ENCODE measurements around the gene FXYD1.

FXYD1 gene

GRCh38 chr19:35107545-35107944, 31.1 kb upstream of the FXYD1 start:
- DNase-seq (ENCODE audit: low spot score), result no peak

DNA sequence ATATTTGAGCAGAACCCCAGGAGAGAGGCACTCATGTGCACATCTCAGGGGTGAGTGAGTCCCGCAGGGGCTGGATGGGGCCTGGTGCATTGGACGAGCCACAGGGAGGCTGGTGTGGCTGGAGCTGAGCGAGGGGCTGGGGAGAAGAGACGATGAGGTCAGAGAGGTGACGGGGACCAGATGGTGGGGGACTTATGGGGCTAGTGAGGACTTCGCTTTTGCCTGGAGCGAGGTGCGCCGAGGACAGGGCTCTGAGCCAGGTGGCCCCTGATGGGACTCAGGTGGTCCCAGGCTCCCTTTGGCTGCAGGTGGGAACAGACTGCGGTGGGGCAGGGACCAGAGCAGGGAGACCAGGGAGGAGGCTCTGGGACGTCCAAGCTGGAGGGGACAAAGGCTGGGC, 29.9 kb upstream of the FXYD1 start:
- no peak for DNase-seq (ENCODE audit: low spot score)

GRCh38 chr19:35109395-35110112, 29.1 kb upstream of the FXYD1 start:
- DNase-seq (ENCODE audit: low spot score), result no peak

DNA sequence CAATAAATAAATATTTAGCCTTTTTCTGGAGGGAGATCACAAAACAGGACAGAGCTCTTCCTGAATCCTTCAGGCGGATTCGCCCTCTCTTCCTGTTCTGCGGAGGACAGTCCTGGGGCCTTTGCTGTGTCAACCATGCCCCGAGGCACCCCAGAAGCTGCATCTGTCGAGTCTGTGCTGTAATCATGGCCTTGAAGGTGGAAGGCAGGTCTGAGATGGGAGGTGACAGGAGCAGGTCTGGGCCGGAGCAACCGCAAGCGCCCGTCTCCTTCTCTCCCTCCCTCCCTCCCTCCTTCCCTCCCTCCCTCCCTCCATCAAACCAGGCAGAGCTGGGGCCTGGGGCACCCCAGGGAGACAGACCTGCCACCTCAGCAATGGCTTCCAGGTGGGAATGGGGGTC, 27.6 kb upstream of the FXYD1 start:
- DNase-seq (ENCODE audit: low spot score), result no peak

- no peak for DNase-seq (ENCODE audit: low spot score)
These were observed 25.5 kb upstream of the FXYD1 start for GRCh38 chr19:35112995-35113688.

DNA sequence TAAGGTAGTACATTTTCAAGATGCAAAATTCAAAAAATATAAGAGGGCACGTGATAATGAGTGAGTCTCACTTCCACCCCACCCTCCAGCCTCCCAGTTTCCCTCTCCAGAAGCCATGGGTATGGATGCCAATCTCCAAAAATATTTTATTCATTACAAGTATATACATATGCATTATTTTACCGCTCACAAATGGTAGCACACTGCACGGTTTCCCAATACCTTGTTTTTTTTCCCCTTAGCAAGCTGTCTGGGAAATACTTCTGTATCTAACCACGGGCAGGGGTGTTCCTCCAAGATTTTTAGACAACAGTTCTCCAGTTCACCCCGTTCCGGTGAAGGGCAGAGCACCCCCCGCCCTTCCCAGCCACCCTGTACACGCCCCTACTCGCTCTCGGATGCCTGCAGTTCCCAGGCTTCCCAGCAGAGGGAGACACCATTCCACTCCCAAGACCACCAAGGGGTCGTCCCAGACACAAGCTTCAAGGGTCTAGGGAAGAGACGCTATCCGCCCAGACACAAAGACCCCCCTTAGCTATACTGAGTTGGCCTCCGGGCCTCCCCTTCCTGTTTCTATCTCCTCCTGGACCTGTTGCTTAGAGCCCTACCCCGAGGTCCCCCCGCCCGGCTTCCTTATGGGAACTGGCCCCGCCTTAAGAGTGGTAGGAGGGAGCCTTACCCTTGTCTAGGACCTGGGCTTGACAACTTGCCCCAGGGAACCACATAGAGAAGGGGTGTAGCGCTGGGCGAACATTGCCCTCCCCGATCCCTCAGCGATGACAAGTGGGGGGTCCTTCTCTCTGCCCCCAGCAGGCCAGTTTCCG, 24.1 kb upstream of the FXYD1 start:
- peak; percentile 92 for DNase-seq (ENCODE audit: low spot score)

DNA sequence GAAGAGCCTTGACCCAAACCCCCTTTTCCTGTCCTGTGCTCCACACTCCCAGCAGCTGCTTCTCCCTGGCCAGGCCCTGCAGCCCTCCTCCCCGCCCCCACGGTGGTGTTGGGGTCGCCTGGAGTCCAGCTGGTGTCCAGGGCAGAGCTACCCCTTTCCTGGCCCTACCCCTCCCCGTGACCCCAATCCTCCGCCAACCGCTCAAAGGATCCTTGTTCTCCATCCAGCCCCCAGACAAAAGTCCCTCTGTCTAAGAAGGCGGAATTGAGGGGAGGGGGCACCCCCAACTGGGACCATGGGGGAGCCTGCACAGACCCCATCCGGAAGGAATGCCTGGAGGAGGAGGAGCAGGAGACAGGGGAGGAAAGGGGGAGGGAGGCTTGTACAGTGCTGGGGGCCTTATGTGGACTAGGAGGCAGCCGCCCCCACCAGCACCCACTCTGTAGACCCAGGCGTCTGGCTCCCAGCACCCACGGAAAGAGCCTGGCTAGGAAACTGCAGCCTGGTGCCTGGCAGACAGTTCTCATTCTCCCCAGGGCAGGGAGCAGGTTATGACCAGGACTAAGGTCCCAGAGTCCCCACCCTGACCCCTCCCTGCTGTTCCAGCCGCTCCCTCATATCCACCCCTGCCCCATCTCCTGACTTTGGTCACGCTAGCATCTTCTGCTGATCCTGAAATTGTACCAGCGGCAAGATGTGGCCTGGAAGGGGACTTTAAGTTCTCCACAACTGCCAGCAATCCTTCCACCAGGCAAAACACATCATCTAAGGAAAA, 23.3 kb upstream of the FXYD1 start, which contains the start of gene FXYD3:
FXYD3 (plus strand) TSS at position 647 of the 775 bp plus-strand sequence. CDS start 3,554 bp downstream, outside the sequence.
- DNase-seq (ENCODE audit: low spot score), result no peak

- DNase-seq (ENCODE audit: low spot score), result no peak
These were observed 22.4 kb upstream of the FXYD1 start for GRCh38 chr19:35116072-35116801.

GRCh38 chr19:35117116-35117515, 21.5 kb upstream of the FXYD1 start:
- DNase-seq (ENCODE audit: low spot score), result no peak

DNA sequence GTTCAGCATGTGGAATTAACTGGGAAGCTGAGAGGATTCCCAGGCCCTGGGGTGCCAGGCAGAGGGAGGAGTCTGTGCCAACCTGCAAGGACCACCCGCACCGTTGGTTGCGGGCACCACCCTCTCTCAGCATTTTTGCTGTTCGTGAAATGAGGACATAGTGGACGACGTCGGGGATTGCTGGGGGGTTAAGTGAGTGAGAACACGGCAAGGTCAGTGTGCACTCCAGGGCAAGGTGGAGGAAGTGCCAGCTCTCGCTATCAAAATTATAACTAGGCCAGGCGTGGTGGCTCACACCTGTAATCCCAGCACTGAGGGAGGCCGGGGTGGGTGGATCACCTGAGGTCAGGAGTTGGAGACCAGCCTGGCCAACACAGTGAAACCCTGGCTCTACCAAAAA, 20.8 kb upstream of the FXYD1 start:
- DNase-seq (ENCODE audit: low spot score), result no peak

GRCh38 chr19:35118268-35119020, 20.2 kb upstream of the FXYD1 start:
- no peak for DNase-seq (ENCODE audit: low spot score)

DNA sequence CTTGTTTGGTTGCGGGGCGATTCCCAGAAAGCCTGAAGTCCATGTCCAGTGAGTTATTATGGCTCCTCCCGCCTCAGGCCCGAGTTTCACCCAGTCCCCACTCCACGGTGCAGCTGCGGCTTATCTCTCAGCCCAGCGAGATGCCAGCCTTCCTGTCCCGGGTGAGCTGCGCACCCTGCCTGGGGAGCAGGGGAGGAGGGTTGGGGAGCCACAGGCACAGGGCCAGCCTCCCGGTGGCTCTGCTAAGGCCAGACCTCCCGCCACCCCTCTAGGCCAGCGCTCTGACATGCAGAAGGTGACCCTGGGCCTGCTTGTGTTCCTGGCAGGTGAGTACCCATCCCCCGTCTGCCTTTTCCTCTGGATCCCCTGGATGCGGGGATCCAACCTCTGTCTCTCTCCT, 19.5 kb upstream of the FXYD1 start:
- no peak for DNase-seq (ENCODE audit: low spot score)

GRCh38 chr19:35119578-35120155, 19.0 kb upstream of the FXYD1 start:
- no peak for DNase-seq (ENCODE audit: low spot score)

GRCh38 chr19:35120492-35120891, 18.1 kb upstream of the FXYD1 start:
- no peak for DNase-seq (ENCODE audit: low spot score)

DNA sequence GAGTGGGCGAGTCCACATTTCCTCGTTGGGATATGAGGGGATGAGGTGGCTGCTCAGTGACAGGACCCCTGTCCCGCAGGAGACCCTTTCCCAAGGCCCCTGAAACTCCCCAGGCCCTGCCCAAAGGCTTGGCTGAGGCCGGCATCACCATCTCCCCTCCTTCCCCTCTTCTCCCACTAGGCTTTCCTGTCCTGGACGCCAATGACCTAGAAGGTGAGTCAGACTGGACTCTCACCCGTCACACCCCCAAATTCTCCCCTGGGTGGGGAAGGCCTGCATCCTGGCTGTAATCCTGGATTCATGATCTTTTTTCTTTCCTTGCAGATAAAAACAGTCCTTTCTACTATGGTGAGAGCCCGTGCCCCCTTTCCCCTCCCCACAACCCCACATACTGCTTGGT, 17.7 kb upstream of the FXYD1 start:
- no peak for DNase-seq (ENCODE audit: low spot score)

- DNase-seq (ENCODE audit: low spot score), result no peak
These were observed 15.7 kb upstream of the FXYD1 start for GRCh38 chr19:35122687-35123551.

- DNase-seq (ENCODE audit: low spot score), result no peak
These were observed 15.1 kb upstream of the FXYD1 start for GRCh38 chr19:35123573-35123972.

- DNase-seq (ENCODE audit: low spot score), result no peak
These were observed 14.2 kb upstream of the FXYD1 start for GRCh38 chr19:35124098-35125060.
